CD4-positive, alpha-beta T cell treated with Interleukin-17A for 4 hours (primary cell): Measurements from ENCODE around the gene NECAP2.
A peak's percentile ranks its signal among the peaks of the same experiment; 100 is the strongest.
"Not testable (repeated sequence)": the region's sequence is repeated elsewhere in the genome, so short reads cannot be mapped to it uniquely, and the experiment has no call there.

Source experiments
- DNase-seq: peaks from one replicate; pipeline ENCODE4 v3.0.0-alpha.2; 2020; ENCODE audit warnings: mixed read lengths

Gene NECAP2

GRCh38 chr1:16430606-16431005 is 9.9 kb upstream of the NECAP2 start:
- no peak for DNase-seq

DNA sequence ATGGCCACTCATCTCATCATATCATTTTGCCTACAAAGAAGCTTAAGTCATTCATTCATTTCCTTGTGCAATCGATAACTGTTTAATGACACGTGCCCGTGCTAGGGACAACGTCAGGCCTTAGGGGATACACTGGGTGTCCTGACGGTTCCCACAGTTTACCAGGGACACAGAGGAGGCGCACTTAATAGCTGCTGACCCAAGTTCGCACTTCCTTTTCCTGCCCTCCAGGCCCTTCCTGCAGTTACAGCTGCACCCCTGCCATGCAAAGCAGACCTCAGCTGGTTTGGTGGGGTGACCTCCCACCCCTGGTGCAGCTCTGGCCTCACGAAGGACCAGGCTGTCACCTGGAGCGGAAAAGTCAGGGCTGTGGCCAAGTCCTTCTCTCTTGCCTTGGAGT is 7.5 kb upstream of the NECAP2 start:
- no peak for DNase-seq

DNA sequence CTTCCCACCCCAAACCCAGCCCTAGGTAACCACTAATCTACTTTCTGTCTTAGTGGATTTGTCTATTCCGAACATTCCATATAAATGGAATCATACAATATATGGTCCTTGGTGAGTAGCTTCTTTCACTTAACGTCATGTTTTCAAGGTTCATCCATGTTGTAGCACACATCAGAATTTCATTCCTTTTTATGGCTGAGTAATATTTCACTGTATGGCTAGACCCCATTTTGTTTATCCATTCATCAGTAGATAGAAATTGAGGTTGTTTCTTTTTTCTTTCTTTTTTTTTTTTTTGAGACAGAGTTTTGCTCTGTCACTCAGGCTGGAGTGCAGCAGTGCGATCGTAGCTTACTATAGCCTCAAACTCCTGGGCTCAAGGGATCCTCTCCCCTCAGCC is 6.5 kb upstream of the NECAP2 start:
- DNase-seq: no peak

- no peak for DNase-seq
These were observed 6.0 kb upstream of the NECAP2 start for GRCh38 chr1:16434501-16434900.

DNA sequence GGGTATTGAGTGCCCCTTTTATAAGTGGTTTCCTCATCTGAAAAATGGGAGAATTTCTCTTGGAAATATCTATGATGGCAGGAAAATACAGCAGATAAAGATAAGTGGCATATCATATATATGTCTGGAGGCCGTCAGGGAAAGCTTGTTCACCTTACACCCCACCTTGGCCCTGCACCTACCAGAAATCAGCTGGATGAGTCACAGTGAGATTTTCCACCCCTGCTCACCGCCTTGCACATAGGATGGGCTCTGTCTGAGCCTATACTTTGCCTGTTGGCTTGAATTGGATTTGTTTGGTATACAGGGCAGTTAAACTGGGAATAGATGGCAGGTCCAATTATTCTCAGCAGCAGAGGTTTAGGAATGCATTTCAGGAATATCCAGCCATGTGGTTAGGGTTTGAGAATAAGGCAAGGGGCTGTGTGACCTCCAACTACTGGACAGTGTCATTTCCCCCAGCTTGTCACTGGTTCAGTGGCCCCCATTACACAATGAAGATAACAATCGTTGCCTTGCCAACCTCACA is 3.5 kb upstream of the NECAP2 start, which contains the start of gene SPATA21:
SPATA21 (minus strand) TSS at position 479 of the 529 bp plus-strand sequence. CDS start 6,053 bp downstream, outside the sequence.
- no peak for DNase-seq

DNA sequence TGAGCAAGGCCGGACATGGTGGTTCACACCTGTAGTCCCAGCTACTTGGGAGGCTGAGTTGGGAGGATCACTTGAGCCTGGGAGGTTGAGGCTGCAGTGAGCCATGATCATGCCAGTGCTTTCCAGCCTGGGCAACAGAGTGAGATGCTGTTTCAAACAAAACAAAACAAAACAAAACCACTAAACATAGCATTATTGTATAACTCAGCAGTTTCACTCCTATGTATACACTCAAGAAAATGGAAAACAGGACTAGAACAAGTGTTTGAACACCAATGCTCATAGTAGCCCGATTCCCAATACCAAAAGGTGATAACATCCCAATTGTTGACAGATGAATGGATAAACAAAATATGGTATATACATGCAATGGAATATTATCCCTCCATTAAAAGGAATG is 2.0 kb upstream of the NECAP2 start:
- DNase-seq: no peak

DNA sequence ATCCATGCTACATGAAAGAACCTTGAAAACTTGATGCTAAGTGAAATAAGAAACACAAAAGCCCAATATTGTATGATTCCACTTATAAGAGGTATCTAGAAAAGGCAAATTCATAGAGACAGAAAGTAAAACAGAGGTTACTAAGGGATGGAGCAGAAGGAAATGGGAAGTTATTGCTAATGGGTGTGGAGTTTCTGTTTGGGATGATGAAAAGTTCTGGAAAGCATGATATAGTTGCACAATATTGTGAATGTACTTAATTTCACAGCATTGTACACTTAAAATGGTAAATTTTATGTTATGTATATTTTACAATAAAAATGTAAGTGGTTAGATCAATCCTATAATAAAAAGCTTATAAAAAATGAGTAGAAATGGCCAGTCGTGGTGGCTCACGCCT is 1.6 kb upstream of the NECAP2 start:
- no peak for DNase-seq

- no peak for DNase-seq
These were observed 424 bp upstream of the NECAP2 start for GRCh38 chr1:16440131-16440469.

- DNase-seq: peak; percentile 43
These were observed 750 bp downstream of the NECAP2 start for GRCh38 chr1:16441282-16441665.

DNA sequence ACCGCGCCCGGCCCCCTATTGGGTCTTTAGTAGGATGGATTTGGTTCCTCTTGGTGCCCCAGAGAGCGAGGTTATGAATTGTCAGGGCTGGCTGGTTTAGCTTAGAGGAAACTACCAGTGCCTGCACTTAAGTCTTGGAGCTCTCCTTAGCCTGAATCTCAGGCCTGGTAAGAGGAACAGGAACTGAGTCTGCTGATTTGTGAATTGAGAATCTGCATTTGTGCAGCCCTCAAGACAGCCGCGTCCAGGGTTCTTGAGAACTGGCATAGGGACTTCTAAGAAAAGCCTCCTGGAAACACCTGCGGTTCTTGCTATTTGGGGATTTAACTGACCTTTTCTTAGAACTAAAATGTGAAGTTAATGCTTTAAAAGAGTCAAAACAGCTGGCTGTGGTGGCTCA is 1.7 kb downstream of the NECAP2 start:
- no peak for DNase-seq

GRCh38 chr1:16442941-16443340 is 2.4 kb downstream of the NECAP2 start:
- DNase-seq: no peak

- no peak for DNase-seq
These were observed 3.6 kb downstream of the NECAP2 start for GRCh38 chr1:16443975-16444770.

GRCh38 chr1:16445052-16445451 is 4.5 kb downstream of the NECAP2 start:
- no peak for DNase-seq

GRCh38 chr1:16446116-16446515 is 5.6 kb downstream of the NECAP2 start:
- DNase-seq: no peak

DNA sequence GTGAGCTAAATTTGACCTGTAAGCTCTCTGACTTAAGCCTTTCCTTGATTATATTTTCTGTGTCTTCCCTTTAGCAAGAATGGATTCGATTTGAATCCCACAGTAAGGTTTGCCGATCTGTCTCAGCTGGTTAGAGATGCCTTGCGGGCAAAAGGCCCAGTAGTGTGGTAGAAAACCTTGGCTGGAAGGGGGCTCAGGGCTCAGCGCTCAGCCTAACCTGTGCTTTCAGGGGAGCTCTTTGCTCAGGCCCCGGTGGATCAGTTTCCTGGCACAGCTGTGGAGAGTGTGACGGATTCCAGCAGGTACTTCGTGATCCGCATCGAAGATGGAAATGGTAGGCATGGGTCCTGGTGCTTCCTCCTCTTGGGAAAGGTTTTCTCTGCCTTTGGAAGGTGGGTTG is 7.1 kb downstream of the NECAP2 start:
- no peak for DNase-seq

GRCh38 chr1:16449065-16449464 is 8.5 kb downstream of the NECAP2 start:
- no peak for DNase-seq

DNA sequence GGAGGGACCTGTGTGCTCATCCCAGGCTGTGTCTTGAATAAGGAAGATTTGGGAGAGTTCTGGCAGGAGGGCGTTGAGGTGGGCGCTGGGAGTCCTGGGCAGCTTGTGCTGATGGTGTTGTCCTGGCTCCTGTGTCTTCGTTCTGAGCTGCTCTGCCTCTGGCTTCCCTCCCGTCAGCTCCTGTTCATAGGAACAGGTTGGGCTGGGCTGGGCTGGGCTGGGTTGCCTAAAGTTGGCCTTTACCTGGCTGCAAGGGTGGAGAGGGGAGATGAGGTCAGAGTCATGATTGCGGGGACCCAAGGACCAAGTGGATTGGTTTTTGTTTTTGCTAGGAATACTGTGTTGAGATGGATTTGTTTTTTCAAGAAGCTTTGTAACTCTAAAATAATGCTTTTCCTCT is 9.1 kb downstream of the NECAP2 start:
- no peak for DNase-seq

GRCh38 chr1:16450863-16451481 is 10.4 kb downstream of the NECAP2 start:
- no peak for DNase-seq

DNA sequence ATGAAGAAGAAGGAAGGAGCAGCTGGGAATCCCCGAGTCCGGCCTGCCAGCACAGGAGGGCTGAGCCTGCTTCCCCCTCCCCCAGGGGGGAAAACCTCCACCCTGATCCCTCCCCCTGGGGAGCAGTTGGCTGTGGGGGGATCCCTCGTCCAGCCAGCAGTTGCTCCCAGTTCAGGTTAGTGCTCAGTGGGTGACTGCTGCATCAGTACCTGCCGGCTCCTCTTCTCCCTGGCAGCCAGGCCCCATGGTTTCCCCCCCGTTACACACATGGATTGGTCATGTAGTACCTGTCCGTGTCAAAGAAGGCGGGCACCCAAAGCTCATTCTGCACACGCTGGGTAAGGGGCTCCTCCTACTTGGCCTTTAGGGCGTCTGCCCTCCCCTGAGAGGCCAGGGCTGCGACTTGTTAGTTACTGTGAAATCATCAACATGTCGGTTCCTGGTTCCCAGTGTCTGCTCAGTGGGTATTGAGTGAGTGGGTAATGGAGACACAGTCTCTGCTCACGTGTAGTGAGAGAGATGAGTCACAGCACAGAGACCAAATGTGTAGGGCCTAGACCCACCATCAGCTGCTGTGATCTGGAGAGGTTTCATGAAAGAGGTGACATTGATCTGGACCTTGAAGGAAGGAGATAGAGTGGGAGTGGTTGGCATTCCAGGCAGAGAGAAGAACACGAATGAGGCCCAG is 11.5 kb downstream of the NECAP2 start:
- no peak for DNase-seq

DNA sequence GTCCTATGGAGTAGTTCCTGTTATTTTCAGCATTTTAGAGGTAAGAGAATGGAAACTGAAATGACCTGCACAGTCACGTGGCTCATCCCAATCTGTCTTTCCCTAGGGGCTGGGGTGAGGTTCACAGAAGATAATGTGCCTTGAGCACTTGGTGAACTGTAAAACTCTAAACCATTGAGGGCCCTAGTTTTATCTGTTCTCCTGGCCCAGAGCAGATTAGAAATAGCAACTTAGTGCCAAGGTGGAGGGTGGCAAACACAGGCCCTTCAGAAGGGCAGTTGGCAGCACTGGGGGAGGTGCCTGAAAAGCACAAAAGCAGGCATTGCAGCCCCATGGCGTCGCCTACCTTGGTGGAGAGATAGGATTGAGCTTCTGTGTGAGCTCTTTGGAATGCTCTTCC is 14.4 kb downstream of the NECAP2 start:
- DNase-seq: not testable (repeated sequence)

- not testable (repeated sequence) for DNase-seq
These were observed 15.6 kb downstream of the NECAP2 start for GRCh38 chr1:16456151-16456550.

- DNase-seq: no peak
These were observed 18.3 kb downstream of the NECAP2 start for GRCh38 chr1:16458831-16459230.

DNA sequence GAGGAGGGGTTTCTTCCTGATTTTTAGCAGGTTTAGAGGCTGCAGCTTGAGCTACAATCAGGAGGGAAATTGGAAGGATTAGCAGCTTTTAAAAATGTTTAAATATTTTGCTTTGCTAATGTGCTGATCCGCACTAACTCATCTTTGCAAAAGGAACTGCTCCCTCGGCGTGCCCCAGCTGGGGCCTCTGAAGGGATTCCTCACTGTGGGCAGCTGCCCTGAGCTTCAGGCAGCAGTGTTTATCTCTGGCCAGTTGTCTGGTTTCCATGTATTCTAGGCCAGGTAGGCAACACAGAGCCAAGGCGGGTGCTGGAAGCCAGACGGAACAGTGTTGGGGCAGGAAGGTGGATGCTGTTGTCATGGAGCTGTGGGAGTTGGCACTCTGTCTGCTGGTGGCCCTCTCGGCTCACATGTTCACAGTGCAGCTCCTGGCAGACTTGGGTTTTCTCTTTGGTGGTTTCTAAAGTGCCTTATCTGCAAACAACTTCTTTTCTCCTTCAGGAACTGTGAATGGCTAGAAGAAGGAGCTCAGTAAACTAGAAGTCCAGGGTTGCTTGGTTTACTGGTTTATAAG is 18.9 kb downstream of the NECAP2 start:
- DNase-seq: no peak
